ENCODE data around the gene RELN. TPM values are rescaled to one million over a fixed set of nuclear protein-coding genes. Genes with fewer than 3 reads are reported as not detected.

The RELN gene
- total RNA-seq, 6 donors from 2014 or later, result 1.1 to 3.6 (median 2.6) TPM; not detected in 1

DNA sequence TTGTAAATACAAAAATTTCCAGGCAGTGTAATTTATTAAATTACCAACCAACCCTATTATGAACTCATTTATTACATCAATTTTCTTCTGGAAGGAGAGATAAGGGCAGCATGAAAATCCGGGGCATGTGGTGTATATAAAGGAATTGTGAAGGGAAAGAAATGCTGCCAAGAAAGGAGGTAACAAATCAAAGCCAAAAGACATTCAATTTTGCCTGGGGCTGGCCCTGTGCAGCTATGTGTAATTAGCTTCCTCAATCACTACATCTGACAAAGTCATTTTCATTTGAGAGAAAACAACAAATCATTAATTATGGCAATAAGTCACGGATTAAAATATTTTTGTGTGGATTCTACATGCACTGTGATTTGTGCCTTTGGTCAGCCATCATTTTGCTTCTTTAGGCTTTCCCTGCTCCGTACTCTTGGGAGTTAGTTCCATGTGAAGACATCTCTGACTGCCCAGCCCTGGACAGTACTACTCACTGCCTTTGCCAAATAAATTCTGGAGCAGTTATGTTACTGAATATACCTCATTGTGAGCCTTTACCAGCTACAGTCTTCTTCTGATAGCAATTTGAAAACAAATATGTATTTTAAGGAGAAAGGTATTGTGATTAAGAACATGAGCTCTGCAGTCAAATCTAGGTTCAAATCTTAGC, 191.7 kb downstream of the RELN start:
- ATAC-seq (ENCODE audit: low FRiP score in 2 of 2), result no peak
- Histone ChIP-seq H3K27me3 (no peaks in the 10 kb centered on the region), H3K27ac (no peak overlapping the region), H3K36me3 (no peaks in the 10 kb centered on the region), H3K4me1 (no peaks in the 10 kb centered on the region), H3K4me3 (no peak overlapping the region), H3K9me3 (no peaks in the 10 kb centered on the region)
- TF ChIP-seq POLR2AphosphoS5 (IDR thresholded peaks at IDR 0.05) (no peak), POLR2A (IDR thresholded peaks at IDR 0.05) (no peak), CTCF (IDR thresholded peaks at IDR 0.05) (no peak), EP300 (IDR thresholded peaks at IDR 0.05) (no peak)
- WGBS, 2 donors, result 65 to 66% methylated on average over 3 of the region's 3 CpGs
- no peak for DNase-seq

- H3K27ac ChIP-seq, result no peak overlapping the region
- no peak overlapping the region for H3K4me3 ChIP-seq
- H3K9me3 ChIP-seq, result no peaks in the 10 kb centered on the region
- no peaks in the 10 kb centered on the region for H3K36me3 ChIP-seq
- no peak for DNase-seq
- no peaks in the 10 kb centered on the region for H3K27me3 ChIP-seq
- 93% methylated on average over 7 of the region's 7 CpGs for WGBS, 2 donors
- no peak for TF ChIP-seq POLR2AphosphoS5 (IDR thresholded peaks at IDR 0.05)
- TF ChIP-seq POLR2A (IDR thresholded peaks at IDR 0.05), result no peak
- TF ChIP-seq EP300 (IDR thresholded peaks at IDR 0.05), result no peak
- no peak for TF ChIP-seq CTCF (IDR thresholded peaks at IDR 0.05)
- H3K4me1 ChIP-seq, result no peaks in the 10 kb centered on the region
- no peak for ATAC-seq (ENCODE audit: low FRiP score in 2 of 2)
Observed at GRCh38 chr7:103796327-103796962, 193.0 kb downstream of the RELN start.

DNA sequence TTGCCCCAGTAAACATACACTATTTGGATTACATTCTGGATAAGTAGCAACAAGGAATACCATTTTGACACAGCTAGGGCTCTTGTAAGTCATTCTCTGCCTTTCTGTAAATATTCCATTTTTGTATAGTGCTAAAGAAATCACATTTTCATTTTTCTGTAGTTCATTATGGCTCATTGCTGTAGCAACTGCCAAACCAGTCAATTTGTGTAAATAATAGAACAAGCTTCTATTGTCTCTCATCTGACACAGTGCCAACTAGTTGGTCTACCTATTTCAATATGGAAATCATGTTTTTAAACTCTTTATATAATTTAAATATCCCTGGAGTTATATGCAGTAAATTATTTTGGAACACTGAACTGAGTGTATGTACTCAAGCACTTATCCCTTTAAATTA, 193.7 kb downstream of the RELN start:
- no peak overlapping the region for H3K27ac ChIP-seq
- no peaks in the 10 kb centered on the region for H3K27me3 ChIP-seq
- no peak overlapping the region for H3K4me3 ChIP-seq
- H3K36me3 ChIP-seq, result no peaks in the 10 kb centered on the region
- no peaks in the 10 kb centered on the region for H3K4me1 ChIP-seq
- H3K9me3 ChIP-seq, result no peaks in the 10 kb centered on the region
- TF ChIP-seq POLR2AphosphoS5 (IDR thresholded peaks at IDR 0.05) (no peak), POLR2A (IDR thresholded peaks at IDR 0.05) (no peak), CTCF (IDR thresholded peaks at IDR 0.05) (no peak), EP300 (IDR thresholded peaks at IDR 0.05) (no peak)
- DNase-seq (no peak), ATAC-seq (ENCODE audit: low FRiP score in 2 of 2) (no peak)

DNA sequence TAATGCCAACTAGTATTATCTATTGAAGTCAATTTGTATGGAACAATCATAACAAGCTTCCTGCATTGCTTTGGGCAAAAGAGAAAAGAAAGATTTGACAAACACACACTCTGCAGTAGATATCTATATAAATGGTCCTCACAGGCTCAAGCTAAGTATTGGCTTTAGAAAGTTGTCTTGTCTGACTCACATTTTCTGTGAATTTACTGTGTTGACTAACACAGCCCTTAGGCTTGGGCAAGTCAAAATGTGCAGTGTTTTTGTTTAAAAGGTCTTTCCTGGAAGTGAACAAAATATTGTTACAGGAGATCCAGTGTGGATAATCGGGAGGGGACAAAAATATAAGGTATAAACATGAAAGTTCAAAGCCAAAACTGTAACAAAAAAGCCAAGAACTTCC, 194.4 kb downstream of the RELN start:
- DNase-seq (no peak), ATAC-seq (ENCODE audit: low FRiP score in 2 of 2) (no peak)
- Histone ChIP-seq H3K27ac (no peak overlapping the region), H3K4me1 (no peaks in the 10 kb centered on the region), H3K27me3 (no peaks in the 10 kb centered on the region), H3K4me3 (no peak overlapping the region), H3K9me3 (no peaks in the 10 kb centered on the region), H3K36me3 (no peaks in the 10 kb centered on the region)
- 54 to 58% methylated on average over 1 of the region's 1 CpG for WGBS, 2 donors
- TF ChIP-seq CTCF (IDR thresholded peaks at IDR 0.05), result no peak
- no peak for TF ChIP-seq POLR2AphosphoS5 (IDR thresholded peaks at IDR 0.05)
- TF ChIP-seq EP300 (IDR thresholded peaks at IDR 0.05), result no peak
- no peak for TF ChIP-seq POLR2A (IDR thresholded peaks at IDR 0.05)

GRCh38 chr7:103794424-103794823, 195.0 kb downstream of the RELN start:
- Histone ChIP-seq H3K9me3 (no peaks in the 10 kb centered on the region), H3K36me3 (no peaks in the 10 kb centered on the region), H3K27me3 (no peaks in the 10 kb centered on the region), H3K27ac (no peak overlapping the region), H3K4me1 (no peaks in the 10 kb centered on the region), H3K4me3 (no peak overlapping the region)
- TF ChIP-seq EP300 (IDR thresholded peaks at IDR 0.05) (no peak), POLR2AphosphoS5 (IDR thresholded peaks at IDR 0.05) (no peak), CTCF (IDR thresholded peaks at IDR 0.05) (no peak), POLR2A (IDR thresholded peaks at IDR 0.05) (no peak)
- DNase-seq (no peak), ATAC-seq (ENCODE audit: low FRiP score in 2 of 2) (no peak)
- WGBS, 2 donors, result 80 to 90% methylated on average over 1 of the region's 1 CpG
